Measurements from ENCODE around the gene UFC1. TPM values are rescaled to one million over a fixed set of nuclear protein-coding genes. Genes with fewer than 3 reads are reported as not detected.
A peak's percentile ranks its signal among the peaks of the same experiment; 100 is the strongest.

UFC1 gene
- total RNA-seq, 4 donors from 2014 or later: 42.0 to 100 (median 82.5) TPM

GRCh38 chr1:161131523-161132409 is 22.0 kb upstream of the UFC1 start:
- intact Hi-C loops (cut with DNase I; ENCODE audit: low total_unique reads): no loop called here
- H3K4me3 ChIP-seq (ENCODE audit: low read depth, poor library complexity, severe bottlenecking): peak overlapping the region; percentile 60
- WGBS, 2 donors: 3% methylated on average over 22 of the region's 22 CpGs
- DNase-seq (ENCODE audit: low spot score in 2 of 2): no peak
- TF ChIP-seq POLR2A (IDR thresholded peaks at IDR 0.05): no peak
- no peak for TF ChIP-seq CTCF (IDR thresholded peaks at IDR 0.05)

DNA sequence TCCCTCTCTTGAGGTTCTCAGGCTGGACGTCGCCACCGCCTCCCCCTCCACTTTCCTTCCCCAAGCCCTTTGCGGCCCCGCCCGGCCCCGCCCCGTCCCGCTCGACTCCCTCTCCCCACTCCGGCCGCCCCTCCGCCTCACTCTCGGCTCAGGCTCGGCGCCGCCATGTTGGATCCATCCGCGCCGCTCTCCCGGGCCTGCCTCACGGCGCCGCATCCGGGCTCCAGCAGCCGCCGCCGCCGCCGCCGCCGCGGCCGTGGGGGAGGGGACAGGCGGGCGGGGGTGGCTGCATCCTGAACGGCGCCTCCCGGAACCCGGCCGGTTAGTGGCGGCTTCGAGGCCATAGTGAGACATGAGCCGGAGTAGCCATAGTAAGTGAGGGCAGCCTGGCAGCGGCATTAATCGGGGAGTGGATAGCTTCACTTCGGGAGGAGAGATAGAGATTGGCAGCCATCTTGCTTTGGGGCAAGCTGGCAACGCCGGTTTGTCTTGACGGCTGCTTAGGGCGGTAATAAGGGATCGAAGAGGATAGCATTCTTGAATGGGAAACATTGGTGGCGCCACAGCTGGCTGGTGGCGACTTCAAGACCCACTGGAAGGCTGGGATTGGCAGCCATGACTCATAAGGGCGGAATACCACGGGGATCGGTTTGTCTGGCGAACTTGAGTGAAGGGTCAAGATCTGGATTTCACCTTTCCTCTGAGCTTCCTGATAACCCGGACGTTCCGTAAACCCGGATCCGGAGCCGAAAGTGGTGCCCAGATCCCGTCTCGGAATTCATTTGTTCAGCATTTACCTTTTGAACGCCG is 21.2 kb upstream of the UFC1 start, which contains the start of gene DEDD:
Gene DEDD (minus strand): TSS at position 258 of the 810 bp plus-strand sequence. CDS start 8,205 bp downstream, outside the sequence.
- 1% methylated on average over 39 to 64 of the region's 68 CpGs for WGBS, 2 donors
- H3K4me3 ChIP-seq (ENCODE audit: low read depth, poor library complexity, severe bottlenecking): peak within 1 kb of the TSS; percentile 60
- intact Hi-C loops (cut with DNase I; ENCODE audit: low total_unique reads): no loop called here
- no peak for TF ChIP-seq CTCF (IDR thresholded peaks at IDR 0.05)
- TF ChIP-seq POLR2A (IDR thresholded peaks at IDR 0.05): no peak
- DNase-seq (ENCODE audit: low spot score in 2 of 2): peak; percentile 95 to 99

GRCh38 chr1:161133220-161133740 is 20.5 kb upstream of the UFC1 start:
- DNase-seq (ENCODE audit: low spot score in 2 of 2): no peak
- WGBS, 2 donors: 5 to 6% methylated on average over 11 of the region's 11 CpGs
- peak overlapping the region; percentile 60 for H3K4me3 ChIP-seq (ENCODE audit: low read depth, poor library complexity, severe bottlenecking)
- intact Hi-C loops (cut with DNase I; ENCODE audit: low total_unique reads): no loop called here
- TF ChIP-seq CTCF (IDR thresholded peaks at IDR 0.05) (no peak), POLR2A (IDR thresholded peaks at IDR 0.05) (no peak)

DNA sequence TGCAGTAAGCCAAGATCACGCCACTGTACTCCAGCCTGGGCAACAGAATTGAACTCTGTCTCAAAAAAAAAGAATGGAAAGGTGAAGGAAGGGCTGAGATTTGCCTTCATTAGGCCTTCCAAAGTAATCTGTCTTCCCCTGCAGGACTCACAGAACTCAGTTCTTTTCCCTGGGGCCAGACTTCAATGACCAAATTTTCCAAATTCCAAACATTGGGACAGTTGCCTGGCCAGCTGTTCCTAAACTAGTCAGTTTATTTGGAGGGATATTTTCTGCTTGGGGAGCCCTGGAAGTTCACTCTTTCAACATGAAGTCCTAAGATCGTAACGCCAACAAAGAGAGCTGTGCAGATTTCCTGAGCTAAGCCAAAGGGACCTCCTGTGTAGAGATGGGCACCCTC is 15.9 kb upstream of the UFC1 start:
- no peak for DNase-seq (ENCODE audit: low spot score in 2 of 2)
- H3K4me3 ChIP-seq (ENCODE audit: low read depth, poor library complexity, severe bottlenecking): no peak overlapping the region
- TF ChIP-seq POLR2A (IDR thresholded peaks at IDR 0.05) (no peak), CTCF (IDR thresholded peaks at IDR 0.05) (no peak)
- 61 to 82% methylated on average over 3 of the region's 3 CpGs for WGBS, 2 donors
- intact Hi-C loops (cut with DNase I; ENCODE audit: low total_unique reads): no loop called here

DNA sequence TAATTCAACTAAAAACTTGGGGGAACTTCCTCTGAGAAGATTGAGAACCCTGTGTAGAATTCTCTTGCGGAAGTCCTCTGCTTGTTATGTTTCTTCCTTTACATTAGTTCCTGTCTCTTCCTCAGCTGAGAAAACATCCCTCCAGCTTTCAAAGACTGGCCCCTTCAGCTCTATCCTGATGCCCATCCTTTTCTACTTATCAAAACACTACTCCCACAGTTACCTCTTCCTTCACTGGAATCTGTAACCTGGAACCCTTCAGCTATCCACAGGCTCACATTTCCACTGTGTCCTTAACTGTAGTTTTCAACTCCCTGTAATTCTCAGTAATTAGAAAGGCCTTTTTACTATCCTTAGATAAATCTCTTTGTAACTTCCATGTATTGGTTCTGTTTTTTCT is 15.3 kb upstream of the UFC1 start:
- DNase-seq (ENCODE audit: low spot score in 2 of 2): no peak
- intact Hi-C loops (cut with DNase I; ENCODE audit: low total_unique reads): no loop called here
- WGBS, 2 donors: 75 to 84% methylated on average over 1 of the region's 1 CpG
- TF ChIP-seq CTCF (IDR thresholded peaks at IDR 0.05): no peak
- TF ChIP-seq POLR2A (IDR thresholded peaks at IDR 0.05): no peak
- H3K4me3 ChIP-seq (ENCODE audit: low read depth, poor library complexity, severe bottlenecking): no peak overlapping the region
